ENCODE data around the gene URM1.

The URM1 gene

DNA sequence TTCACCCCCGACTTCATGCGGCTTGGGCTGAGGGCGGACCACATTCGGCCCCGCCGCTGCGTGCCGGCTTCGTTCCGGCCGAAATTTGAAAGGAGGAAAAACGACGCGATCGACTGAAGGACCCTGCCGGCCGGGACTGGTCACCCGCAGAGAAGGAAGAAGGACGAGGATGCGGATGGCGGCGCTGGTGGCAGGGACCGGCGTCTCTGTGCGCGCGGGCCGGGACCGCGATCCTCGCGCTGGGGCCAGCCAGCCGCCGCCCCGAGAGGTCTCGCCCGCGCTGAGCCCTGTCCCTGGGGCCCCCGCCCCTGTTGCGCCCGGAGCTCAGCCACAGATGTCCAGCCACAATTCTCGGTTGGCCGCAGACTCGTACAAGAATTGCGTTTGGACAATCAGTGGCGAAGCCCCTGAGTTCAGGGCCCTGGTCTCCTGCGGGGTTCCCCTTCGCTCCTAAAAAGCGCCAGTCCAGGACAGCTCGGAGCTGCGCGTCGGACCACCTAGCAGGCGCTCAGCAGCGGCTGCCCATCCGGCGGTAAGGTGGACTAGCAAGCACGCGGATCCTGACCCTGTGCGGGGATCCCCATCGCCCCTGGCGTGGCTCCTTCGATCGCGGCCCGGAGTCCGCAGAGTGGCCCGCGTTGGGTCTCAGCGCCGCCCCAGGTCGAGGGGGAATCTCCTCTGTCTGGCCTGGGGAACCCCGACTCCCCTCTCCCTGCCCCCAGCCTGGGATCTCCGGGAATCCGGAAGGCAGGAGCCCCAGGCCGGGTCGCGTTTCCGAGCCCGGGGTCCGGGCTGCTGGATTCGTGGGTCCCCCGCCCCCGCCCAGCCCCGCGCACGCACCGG lies 21.3 kb downstream of the URM1 start:
- no peak for DNase-seq (ENCODE audit: low read depth)
- TF ChIP-seq, protein P1, sequence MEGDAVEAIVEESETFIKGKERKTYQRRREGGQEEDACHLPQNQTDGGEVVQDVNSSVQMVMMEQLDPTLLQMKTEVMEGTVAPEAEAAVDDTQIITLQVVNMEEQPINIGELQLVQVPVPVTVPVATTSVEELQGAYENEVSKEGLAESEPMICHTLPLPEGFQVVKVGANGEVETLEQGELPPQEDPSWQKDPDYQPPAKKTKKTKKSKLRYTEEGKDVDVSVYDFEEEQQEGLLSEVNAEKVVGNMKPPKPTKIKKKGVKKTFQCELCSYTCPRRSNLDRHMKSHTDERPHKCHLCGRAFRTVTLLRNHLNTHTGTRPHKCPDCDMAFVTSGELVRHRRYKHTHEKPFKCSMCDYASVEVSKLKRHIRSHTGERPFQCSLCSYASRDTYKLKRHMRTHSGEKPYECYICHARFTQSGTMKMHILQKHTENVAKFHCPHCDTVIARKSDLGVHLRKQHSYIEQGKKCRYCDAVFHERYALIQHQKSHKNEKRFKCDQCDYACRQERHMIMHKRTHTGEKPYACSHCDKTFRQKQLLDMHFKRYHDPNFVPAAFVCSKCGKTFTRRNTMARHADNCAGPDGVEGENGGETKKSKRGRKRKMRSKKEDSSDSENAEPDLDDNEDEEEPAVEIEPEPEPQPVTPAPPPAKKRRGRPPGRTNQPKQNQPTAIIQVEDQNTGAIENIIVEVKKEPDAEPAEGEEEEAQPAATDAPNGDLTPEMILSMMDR (conservative IDR thresholded peaks at IDR 0.05; ENCODE audit: low read depth, low read length) = no peak
- no peak overlapping the region for H3K4me3 ChIP-seq (ENCODE audit: low read length)

DNA sequence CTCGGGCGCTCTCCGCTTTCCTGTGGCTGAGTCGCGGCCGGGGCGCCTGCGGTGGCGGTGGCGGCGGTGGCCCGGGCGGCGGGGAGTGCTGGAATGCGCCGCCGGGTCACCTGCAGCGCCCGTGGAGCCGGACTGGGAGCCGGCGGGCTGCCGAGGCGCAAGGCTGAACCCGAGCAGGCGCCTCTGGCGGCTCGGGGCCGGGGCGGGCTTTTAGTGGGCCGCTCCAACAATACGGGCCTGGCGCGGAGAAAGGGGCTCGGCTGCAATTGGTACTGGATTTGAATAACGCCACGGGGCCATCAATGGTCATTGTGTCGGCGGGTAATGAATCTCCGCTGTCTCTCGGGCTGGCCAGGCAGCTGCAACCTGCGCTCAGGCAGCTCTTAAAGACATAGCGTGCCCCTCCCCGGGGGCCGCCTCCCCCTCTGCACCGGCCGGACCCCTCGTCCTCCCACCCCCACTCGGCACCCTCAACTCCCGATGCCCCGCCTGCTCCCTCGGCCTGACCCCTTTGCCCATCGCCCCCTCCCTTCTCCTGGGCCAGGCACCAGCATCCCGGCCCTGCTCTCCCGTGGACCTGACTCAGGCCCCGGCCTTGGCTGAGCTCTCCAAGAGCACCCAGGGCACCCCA lies 22.1 kb downstream of the URM1 start:
- no peak for DNase-seq (ENCODE audit: low read depth)
- peak overlapping the region; percentile 8 for H3K4me3 ChIP-seq (ENCODE audit: low read length)
- TF ChIP-seq, protein P1 (conservative IDR thresholded peaks at IDR 0.05; ENCODE audit: low read depth, low read length) = no peak

DNA sequence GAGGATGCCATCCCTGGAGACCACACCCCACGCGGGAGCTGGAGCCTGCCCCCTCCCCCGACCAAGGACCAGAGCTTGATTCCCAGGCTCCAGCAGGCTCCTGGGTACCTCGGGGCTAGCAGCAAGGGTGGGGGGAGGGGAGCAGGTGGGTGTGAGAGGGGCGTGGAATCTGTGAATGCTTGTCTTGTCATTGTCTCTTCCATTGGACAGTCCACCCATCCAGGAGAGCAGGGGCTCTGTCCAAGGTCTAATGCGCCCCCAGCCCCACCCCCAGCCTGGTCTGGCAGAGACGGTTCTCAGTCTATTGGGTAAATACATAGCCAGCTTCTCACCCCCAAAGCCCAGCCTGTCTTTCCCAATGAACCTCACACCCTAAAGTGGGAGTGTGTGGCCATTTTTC lies 22.8 kb downstream of the URM1 start:
- no peak overlapping the region for H3K4me3 ChIP-seq (ENCODE audit: low read length)
- TF ChIP-seq, protein P1 (conservative IDR thresholded peaks at IDR 0.05; ENCODE audit: low read depth, low read length) = no peak
- no peak for DNase-seq (ENCODE audit: low read depth)

DNA sequence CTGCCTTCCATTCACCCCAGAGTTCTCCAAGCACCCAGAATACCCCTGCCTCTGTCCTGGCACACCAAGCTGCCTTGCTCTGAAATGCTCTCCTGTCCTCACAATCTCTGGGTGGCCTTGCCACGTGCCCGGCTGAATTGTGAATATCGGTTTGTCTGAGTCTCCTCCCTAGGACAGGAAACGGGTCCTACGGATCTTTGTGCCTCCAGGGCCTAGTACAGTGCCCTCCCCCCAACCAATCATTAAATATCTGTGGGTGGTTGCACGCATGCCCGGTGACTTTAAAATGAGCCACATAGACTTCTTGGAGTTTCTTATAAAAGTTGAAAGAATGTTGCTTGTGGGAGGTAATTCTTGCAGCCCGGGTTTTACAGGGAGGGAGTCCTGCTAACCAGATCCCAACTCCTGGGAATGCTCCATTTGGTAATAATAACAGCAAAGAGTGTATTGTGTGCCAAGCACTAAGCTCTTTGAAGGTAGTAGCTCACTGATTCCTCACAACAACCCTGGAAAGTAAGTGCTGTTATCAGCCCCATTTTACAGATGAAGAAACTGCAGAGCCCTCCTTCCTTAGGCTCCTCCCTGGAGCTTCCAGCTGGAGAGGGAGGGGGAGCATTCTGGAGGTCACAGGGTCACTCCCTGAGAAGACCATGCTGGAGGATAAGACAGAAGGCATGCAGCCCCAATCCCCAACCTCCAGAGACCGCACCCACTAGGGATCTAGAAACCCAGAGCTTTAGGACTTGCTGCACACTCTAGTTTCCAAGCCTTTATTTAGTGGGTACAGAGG lies 23.4 kb downstream of the URM1 start:
- TF ChIP-seq, protein P1 (conservative IDR thresholded peaks at IDR 0.05; ENCODE audit: low read depth, low read length) = no peak
- H3K4me3 ChIP-seq (ENCODE audit: low read length) = no peak overlapping the region
- no peak for DNase-seq (ENCODE audit: low read depth)

DNA sequence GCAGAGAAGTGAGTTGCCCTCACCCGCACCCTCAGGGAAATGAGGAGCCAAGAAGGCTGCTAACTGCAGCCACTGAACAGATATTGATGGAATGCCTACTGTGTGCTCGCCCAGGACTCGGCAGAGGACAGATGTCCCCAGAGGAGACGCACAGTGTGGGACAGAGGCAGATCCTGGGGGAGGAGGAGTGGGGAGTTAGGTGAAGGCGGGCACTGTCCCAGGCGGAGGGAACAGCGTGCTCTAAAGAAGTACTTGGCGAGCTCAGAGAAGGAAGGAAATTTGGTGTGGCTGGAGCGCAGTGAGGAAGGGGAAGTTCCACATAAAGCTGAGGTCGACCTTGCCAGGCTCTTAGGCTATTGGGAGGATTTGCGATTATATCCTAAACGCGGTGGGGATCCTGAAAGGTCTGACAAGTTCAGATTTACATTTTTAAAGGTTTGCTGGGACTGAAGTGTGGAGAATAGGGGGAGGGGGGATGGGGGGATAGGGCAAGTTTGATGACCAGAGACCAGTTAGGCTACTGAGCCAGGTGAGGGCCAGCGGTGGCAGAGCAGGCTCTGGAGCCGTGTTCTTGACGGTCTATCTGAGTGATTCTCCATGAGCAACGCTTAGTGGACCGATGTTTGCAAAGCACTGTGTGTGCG lies 25.9 kb downstream of the URM1 start:
- no peak for DNase-seq (ENCODE audit: low read depth)
- TF ChIP-seq, protein P1 (conservative IDR thresholded peaks at IDR 0.05; ENCODE audit: low read depth, low read length) = no peak
- H3K4me3 ChIP-seq (ENCODE audit: low read length) = no peak overlapping the region

DNA sequence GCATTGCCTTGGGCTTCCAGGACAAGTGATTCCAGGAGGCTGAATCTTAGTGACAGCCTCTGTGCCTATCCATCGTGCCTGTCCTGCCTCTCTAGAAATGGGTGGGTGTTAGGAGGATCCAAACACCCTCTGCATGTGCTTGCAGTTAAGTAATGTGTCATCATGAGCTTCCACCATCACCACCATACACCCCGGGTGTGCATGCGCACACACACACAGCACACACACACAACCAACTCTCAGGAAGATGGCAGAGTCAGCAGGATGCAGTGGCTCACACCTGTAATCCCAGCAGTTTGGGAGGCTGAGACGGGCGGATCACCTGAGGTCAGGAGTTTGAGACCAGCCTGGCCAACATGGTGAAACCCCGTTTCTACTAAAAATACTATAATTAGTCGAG lies 26.7 kb downstream of the URM1 start:
- TF ChIP-seq, protein P1 (conservative IDR thresholded peaks at IDR 0.05; ENCODE audit: low read depth, low read length) = no peak
- DNase-seq (ENCODE audit: low read depth) = no peak
- H3K4me3 ChIP-seq (ENCODE audit: low read length) = no peak overlapping the region
